ENCODE measurements around the gene FURIN.

The FURIN gene

DNA sequence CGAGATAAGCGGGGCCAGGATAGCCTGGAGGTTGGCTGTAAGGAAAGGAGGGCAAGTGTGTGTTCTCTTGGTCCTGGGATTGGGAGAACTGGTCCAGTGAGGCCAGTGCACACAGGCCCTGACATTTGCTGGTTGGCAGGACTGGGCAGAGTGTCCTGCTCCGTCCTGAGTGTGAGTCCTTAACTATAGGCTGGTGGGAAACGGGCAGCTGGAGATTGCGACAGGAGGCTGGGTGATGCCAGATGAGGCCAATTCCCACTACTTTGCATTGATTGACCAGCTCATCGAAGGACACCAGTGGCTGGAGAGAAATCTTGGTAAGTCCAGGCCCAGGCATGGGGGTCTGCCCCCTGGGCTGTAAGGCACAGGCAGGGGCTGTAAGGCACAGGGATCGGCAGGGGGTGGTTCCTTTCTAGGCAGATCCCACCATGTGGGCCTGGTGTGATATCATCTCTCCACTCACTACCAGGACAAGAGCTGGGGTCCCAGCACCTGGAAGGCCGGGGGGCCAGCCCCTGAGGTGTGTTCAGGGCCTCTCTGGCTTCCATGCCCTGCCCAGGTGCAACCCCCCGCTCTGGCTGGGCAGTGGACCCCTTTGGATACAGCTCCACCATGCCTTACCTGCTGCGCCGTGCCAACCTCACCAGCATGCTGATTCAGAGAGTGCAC is 37.9 kb downstream of the FURIN start:
- TF ChIP-seq GATA3 (IDR thresholded peaks at IDR 0.05; ENCODE audit: low read depth, low read length) (no peak), GATA2 (IDR thresholded peaks at IDR 0.05; ENCODE audit: low read depth, low read length) (no peak)

GRCh38 chr15:90907051-90907660 is 38.8 kb downstream of the FURIN start:
- TF ChIP-seq GATA2 (IDR thresholded peaks at IDR 0.05; ENCODE audit: low read depth, low read length) (no peak), GATA3 (IDR thresholded peaks at IDR 0.05; ENCODE audit: low read depth, low read length) (no peak)

GRCh38 chr15:90907838-90908507 is 39.6 kb downstream of the FURIN start:
- TF ChIP-seq GATA3 (IDR thresholded peaks at IDR 0.05; ENCODE audit: low read depth, low read length) = no peak
- no peak for TF ChIP-seq GATA2 (IDR thresholded peaks at IDR 0.05; ENCODE audit: low read depth, low read length)

GRCh38 chr15:90909976-90910375 is 41.6 kb downstream of the FURIN start:
- no peak for TF ChIP-seq GATA3 (IDR thresholded peaks at IDR 0.05; ENCODE audit: low read depth, low read length)
- no peak for TF ChIP-seq GATA2 (IDR thresholded peaks at IDR 0.05; ENCODE audit: low read depth, low read length)

GRCh38 chr15:90910441-90911301 is 42.3 kb downstream of the FURIN start:
- TF ChIP-seq GATA3 (IDR thresholded peaks at IDR 0.05; ENCODE audit: low read depth, low read length) (no peak), GATA2 (IDR thresholded peaks at IDR 0.05; ENCODE audit: low read depth, low read length) (no peak)

DNA sequence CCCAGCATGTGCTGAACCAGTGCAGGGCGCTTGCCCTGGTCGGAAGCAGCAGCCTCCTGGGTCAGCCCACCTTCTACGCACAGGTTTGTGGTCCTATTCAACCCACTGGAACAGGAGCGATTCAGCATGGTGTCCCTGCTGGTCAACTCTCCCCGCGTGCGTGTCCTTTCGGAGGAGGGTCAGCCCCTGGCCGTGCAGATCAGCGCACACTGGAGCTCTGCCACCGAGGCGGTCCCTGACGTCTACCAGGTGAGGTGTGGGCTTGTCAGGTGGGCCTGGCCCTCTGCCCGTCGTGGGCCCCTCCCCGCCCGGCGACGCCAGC is 42.9 kb downstream of the FURIN start:
- no peak for TF ChIP-seq GATA3 (IDR thresholded peaks at IDR 0.05; ENCODE audit: low read depth, low read length)
- no peak for TF ChIP-seq GATA2 (IDR thresholded peaks at IDR 0.05; ENCODE audit: low read depth, low read length)

GRCh38 chr15:90911906-90912769 is 43.8 kb downstream of the FURIN start:
- no peak for TF ChIP-seq GATA2 (IDR thresholded peaks at IDR 0.05; ENCODE audit: low read depth, low read length)
- TF ChIP-seq GATA3 (IDR thresholded peaks at IDR 0.05; ENCODE audit: low read depth, low read length) = no peak

DNA sequence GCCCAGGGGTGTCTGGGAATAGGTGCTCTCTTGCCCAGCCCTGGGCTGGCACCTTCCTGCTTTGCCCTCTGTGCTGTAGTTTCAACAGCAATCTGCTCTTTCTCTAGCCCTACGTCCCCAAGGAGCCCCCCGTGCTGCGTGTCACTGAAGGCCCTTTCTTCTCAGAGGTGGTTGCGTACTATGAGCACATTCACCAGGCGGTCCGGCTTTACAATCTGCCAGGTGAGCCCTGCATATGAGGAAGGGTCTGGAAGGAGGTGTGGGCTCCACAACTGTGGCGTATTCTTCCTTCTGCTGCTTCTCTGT is 44.3 kb downstream of the FURIN start:
- TF ChIP-seq GATA2 (IDR thresholded peaks at IDR 0.05; ENCODE audit: low read depth, low read length) (no peak), GATA3 (IDR thresholded peaks at IDR 0.05; ENCODE audit: low read depth, low read length) (no peak)

DNA sequence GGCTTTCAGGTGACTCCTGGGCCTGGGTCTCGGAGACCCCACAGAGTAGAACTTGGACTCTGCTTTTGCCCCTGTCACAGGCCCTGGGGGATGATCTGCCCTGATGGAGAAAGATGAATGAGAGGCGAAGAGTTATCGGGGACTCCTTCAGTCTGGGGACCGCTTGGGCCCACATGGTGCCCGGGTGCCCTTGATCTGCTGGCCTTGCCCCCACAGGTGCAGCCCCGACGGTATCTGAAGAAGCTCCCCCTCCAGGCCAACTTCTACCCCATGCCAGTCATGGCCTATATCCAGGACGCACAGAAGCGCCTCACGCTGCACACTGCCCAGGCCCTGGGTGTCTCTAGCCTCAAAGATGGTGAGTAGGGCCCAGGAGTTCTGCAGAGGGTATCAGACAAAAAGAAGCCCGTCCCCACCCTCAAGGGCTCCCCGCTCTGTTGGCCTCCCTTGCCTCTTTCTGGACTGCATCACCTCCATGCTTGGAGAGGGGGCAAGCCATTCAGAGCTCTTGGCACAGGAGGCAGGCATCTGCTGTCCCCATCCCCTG is 45.1 kb downstream of the FURIN start:
- no peak for TF ChIP-seq GATA2 (IDR thresholded peaks at IDR 0.05; ENCODE audit: low read depth, low read length)
- no peak for TF ChIP-seq GATA3 (IDR thresholded peaks at IDR 0.05; ENCODE audit: low read depth, low read length)

- TF ChIP-seq GATA3 (IDR thresholded peaks at IDR 0.05; ENCODE audit: low read depth, low read length) (no peak), GATA2 (IDR thresholded peaks at IDR 0.05; ENCODE audit: low read depth, low read length) (no peak)
These were observed 46.1 kb downstream of the FURIN start for GRCh38 chr15:90914305-90915080.

GRCh38 chr15:90915216-90915807 is 46.9 kb downstream of the FURIN start:
- TF ChIP-seq GATA2 (IDR thresholded peaks at IDR 0.05; ENCODE audit: low read depth, low read length) (no peak), GATA3 (IDR thresholded peaks at IDR 0.05; ENCODE audit: low read depth, low read length) (no peak)

DNA sequence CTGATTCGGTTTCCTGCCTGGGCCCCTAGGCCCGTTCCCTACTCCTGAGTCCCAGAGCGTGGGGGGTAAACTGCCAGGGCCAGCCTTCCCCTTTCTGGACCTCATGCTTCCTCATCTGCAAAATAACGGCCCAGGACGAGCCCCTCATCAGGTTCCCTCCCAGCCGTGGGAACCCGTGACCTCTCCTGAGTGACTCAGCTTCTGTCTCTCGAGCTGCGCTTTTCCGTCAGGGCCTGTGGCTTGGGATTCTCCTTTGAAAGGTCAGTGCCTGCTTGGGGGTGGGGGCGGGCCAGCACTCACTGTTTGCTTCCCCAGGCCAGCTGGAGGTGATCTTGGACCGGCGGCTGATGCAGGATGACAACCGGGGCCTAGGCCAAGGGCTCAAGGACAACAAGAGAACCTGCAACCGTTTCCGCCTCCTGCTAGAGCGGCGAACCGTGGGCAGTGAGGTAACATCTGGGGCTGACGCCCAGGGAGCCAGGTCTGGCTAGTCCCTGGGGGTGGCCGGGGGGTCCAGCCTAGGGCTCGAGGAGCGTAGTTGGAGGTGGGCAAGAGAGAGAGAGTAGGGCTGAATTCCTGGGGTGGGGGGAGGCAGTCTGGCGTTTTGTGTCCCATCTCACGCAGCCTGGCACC is 47.5 kb downstream of the FURIN start:
- no peak for TF ChIP-seq GATA3 (IDR thresholded peaks at IDR 0.05; ENCODE audit: low read depth, low read length)
- no peak for TF ChIP-seq GATA2 (IDR thresholded peaks at IDR 0.05; ENCODE audit: low read depth, low read length)

Data from SH-SY5Y (cell line).